ENCODE data around the gene ARHGAP25. TPM values are rescaled to one million over a fixed set of nuclear protein-coding genes. Genes with fewer than 3 reads are reported as not detected.
A peak's percentile ranks its signal among the peaks of the same experiment; 100 is the strongest.

ARHGAP25 gene
- total and polyA plus RNA-seq, 2 donors (not counting 3 experiments of a cell fraction or from before 2014, with no cell fraction given) = 0.50 to 2.0 TPM

GRCh38 chr2:68762665-68763064 is 28.1 kb downstream of the ARHGAP25 start:
- Histone ChIP-seq H4K20me1 (replicated peaks; ENCODE audit: control insufficient read depth, extremely low read depth, insufficient read depth, low read length) (no peaks in the 10 kb centered on the region), H2AFZ (ENCODE audit: low read depth, low read length) (no peak overlapping the region), H3K36me3 (ENCODE audit: control insufficient read depth in 2 of 2, extremely low read depth in 1 of 2, insufficient read depth in 2 of 2, low read length in 2 of 2) (no peaks in the 10 kb centered on the region), H3K9me1 (replicated peaks; ENCODE audit: control insufficient read depth, extremely low read depth, insufficient read depth, low read length) (no peaks in the 10 kb centered on the region), H3K4me3 (replicated peaks in 1 of 3; ENCODE audit: insufficient read depth in 1 of 3, low read depth in 1 of 3, low read length in 3 of 3) (no peak overlapping the region), H3K9me3 (replicated peaks; ENCODE audit: control insufficient read depth, insufficient read depth, low read length) (no peaks in the 10 kb centered on the region), H3K27me3 (ENCODE audit: control insufficient read depth in 2 of 2, insufficient read depth in 2 of 2, low read length in 2 of 2) (peaks cover 0 to 2% of the 10 kb centered on the region in 2 experiments), H3K9ac (replicated peaks; ENCODE audit: extremely low read depth, insufficient read depth, low read length) (no peak overlapping the region), H3K27ac (ENCODE audit: insufficient read depth, low read depth, low read length) (no peak overlapping the region), H3K4me1 (ENCODE audit: control insufficient read depth, extremely low read depth, insufficient read depth, low read length) (peaks cover 7% of the 10 kb centered on the region), H3K79me2 (ENCODE audit: control insufficient read depth, insufficient read depth, low read length) (no peaks in the 10 kb centered on the region), H3K4me2 (ENCODE audit: insufficient read depth, low read length) (no peak overlapping the region)
- DNase-seq (ENCODE audit: low read depth, low spot score) (peak; percentile 31), FAIRE-seq (no peak)
- ChIA-PET CTCF (interaction anchor here (1.0 kb wide), 1 partner anchor 9 kb away, joined by 3 read pairs; no protein-coding TSS in a partner anchor), POLR2A (no interaction called here)
- no TSS peak for BruUV-seq (replicated peaks)
- dilution Hi-C loops (cut with MboI; ENCODE audit: extremely low pct_ligation_motif_present, low sequenced_read_pairs) (no loop called here), intact Hi-C loops (cut with micrococcal nuclease) (no loop called here)
- no peak for TF ChIP-seq JUN (IDR thresholded peaks at IDR 0.05; ENCODE audit: borderline replicate concordance, insufficient read depth, insufficient read length, low read depth)
- no peak for TF ChIP-seq FOS (IDR thresholded peaks at IDR 0.05; ENCODE audit: borderline replicate concordance, insufficient read depth, low read length)
- no peak for TF ChIP-seq EZH2 (IDR thresholded peaks at IDR 0.05; ENCODE audit: borderline replicate concordance, low read depth, low read length, severe bottlenecking)
- no peak for TF ChIP-seq MAX (IDR thresholded peaks at IDR 0.05; ENCODE audit: insufficient read depth, insufficient read length)
- TF ChIP-seq POLR2A (IDR thresholded peaks at IDR 0.05; ENCODE audit: low read depth, low read length) = no peak
- TF ChIP-seq MYC (IDR thresholded peaks at IDR 0.05; ENCODE audit: low read depth, low read length) = no peak
- TF ChIP-seq CTCF (IDR thresholded peaks at IDR 0.05; ENCODE audit: extremely low read depth in 1 of 2, insufficient read depth in 1 of 2, low read depth in 1 of 2, low read length in 2 of 2) = no peak
- no peak for TF ChIP-seq GATA2 (IDR thresholded peaks at IDR 0.05; ENCODE audit: insufficient read depth, insufficient read length, low read depth, low read length)

All from endothelial cell of umbilical vein (primary cell).